ENCODE results near the gene VWA2. TPM values are rescaled to one million over a fixed set of nuclear protein-coding genes. Genes with fewer than 3 reads are reported as not detected.

VWA2 gene
- polyA plus RNA-seq, 3 donors, result 1.6 to 2.3 (median 2.3) TPM

DNA sequence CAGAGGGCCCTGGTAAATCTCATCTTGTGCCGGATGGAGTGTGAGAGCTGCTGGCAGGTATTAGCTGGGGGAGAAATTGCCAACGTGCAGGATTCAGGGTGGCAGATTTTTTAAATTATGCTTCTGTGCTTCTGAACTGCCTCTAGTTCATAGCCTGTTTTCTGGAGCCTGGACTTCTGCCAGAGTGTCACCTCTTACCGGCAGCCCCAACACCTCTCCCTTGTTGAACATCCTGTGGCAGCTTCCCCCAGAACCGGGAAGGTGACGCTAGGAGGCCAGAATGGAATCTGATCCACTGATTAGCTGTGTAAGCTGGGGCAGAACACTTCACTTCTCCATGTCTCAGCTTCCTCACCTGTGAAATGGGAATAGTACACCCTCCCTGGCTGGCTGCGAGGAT, 5.1 kb downstream of the VWA2 start:
- DNase-seq (ENCODE audit: extremely low read depth in 1 of 11, low read depth in 9 of 11, low spot score in 4 of 11), result no peak

DNA sequence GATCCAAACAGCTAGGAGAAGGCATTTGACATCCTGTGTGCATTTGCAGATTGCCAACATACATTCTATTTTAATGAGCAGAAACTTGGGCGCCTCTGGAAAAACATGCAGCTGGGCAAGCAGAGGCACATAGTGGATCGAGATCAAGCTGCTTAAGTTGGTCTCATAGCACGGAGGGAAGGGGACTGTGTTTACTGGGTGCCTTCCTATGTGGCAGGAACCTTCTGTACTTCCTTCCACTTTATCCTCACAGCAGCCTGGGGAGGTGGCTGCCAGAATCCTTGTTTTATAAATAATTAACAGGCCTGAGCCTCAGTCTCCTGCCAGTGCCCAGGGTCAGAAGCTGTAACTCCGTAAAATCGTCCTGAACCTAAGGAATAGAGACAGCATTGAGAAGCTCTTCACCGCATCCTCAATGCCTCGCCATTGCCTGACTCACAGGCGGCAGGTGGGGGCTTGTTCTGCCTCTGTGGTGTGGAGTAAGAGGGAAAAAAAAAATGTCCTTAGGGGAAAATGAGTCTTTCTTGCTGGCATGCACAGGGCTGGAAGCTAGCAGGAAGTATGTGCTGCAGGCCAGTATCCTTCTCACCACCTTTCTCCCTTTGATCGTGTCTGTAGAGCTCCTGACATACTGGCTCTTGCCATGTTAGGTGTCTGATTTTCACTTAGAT, 6.2 kb downstream of the VWA2 start:
- DNase-seq (ENCODE audit: extremely low read depth in 1 of 11, low read depth in 9 of 11, low spot score in 4 of 11), result no peak

DNA sequence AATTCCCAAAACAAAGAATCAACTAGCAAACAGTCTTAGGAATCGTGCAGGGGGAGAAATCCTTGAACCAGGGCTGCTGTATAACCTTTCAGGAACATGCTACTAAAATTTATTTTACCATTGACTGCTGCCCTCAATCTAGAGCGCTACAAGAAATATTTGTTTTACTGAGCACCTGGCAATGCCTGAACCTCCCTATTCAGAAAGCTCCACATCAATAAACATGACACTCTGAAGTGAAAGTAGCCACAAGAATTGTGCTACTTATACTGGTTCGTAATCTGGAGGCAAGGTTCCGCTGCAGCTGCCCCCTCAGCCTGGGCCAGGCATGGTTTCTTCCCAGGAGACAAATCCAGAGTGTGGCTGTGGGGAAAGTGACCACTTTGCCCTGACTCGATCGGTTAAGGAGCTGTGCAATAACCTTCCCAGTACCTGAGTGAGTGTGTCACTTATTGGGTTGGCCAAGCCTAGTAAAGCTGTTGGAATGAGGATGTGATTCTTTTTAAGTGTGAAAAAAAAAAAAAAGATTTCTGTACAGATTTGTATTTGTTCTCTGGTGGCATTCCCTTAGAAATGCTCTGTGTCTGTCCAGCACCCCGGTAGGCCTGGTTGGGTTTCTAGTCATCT, 7.7 kb downstream of the VWA2 start:
- no peak for DNase-seq (ENCODE audit: extremely low read depth in 1 of 11, low read depth in 9 of 11, low spot score in 4 of 11)

DNA sequence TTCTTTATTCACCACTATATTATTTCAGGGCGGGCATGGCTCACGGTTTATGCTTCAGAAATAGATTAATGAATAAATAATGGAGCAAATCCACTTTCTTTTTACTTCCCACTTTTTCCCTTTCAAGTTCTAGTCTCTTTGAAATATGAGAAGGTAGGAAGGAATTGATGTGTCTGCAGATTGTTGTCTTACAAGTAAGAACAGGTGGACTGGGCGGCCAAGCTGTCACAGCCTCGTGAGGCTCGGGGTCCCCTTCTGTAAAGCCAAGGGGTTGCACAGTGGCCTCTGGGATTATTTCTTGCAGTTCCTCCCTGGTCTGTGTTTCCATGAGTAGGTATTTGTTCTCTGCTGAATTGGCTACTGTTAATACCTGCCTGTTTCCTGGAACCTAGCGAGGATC, 11.2 kb downstream of the VWA2 start:
- DNase-seq (ENCODE audit: extremely low read depth in 1 of 11, low read depth in 9 of 11, low spot score in 4 of 11), result no peak

DNA sequence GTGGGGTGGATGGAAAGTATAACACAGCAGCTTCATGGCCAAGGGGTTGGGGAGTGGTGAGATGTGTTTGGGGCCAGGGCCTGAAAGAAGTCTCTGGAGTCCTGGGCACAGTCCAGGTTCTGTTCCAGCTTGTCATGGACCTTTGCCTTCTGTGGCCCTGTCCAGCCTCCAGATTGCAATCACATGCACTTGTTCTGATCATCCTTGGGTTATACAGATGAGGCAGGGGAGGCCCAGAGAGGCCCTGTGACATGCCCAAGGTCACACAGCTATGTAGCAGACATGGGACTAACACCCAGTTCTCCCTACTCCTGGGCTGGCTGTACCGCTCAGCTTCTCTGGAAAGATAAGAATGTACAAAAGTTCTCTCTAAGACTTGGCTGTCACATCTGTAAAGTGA, 11.7 kb downstream of the VWA2 start:
- DNase-seq (ENCODE audit: extremely low read depth in 1 of 11, low read depth in 9 of 11, low spot score in 4 of 11), result no peak

DNA sequence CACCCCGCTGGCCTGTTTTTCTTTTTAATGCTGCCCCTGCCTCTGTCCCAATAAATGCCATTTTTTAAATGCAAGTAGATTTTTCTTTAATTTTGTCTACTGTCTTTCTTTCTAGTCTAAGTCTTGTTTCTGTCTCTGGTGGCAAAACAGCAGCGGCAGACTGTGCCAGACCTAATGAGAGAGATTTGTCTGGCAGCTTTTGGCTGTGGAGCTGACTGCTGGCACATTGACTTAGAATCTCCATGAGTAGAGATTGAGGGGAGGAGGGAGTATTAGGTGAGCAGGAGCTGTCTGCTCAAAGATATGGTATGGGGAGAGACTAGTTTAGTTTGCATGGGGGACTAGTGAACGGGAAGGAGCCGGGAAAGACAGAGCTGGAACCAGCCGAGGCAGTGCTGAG, 13.0 kb downstream of the VWA2 start:
- no peak for DNase-seq (ENCODE audit: extremely low read depth in 1 of 11, low read depth in 9 of 11, low spot score in 4 of 11)

DNA sequence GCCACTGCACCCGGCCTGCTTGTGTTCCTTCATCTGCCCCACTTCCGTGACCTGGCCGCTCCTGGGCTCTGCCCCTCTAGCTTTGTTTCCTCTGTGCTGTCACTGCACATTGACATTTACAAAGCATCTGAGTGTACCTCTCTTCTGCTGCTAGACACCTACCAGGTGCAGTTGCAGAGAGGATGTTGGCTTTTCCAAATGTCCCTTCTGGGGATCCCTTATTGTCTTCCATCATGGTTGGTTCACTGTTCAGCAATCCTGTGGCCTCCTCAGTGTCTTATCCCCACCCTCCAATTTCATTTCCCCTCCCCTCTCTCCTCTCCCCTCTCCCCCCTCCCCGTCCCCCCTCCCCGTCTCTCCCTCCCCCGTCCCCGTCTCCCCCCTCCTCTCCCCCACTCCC, 13.8 kb downstream of the VWA2 start:
- DNase-seq (ENCODE audit: extremely low read depth in 1 of 11, low read depth in 9 of 11, low spot score in 4 of 11), result no peak

DNA sequence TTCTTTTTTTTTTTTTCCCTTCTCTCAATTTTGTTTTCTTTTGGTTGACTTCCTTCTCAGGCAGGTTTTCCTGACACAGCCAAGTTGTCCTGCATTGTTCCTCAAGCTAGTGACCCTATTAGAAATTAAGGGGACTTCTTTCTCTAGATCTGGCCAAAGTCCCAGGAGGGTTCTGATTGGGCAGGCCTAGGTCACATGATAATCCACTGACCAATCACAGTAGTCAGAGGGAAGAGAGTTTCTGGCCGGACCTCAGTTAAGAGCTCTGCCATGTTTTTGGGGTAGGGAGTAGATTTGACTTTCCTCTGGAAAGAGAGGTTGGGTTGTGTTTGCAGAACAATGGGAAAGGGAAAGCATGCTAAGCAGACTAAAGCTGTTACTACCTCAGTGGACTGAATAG, 16.2 kb downstream of the VWA2 start:
- no peak for DNase-seq (ENCODE audit: extremely low read depth in 1 of 11, low read depth in 9 of 11, low spot score in 4 of 11)

DNA sequence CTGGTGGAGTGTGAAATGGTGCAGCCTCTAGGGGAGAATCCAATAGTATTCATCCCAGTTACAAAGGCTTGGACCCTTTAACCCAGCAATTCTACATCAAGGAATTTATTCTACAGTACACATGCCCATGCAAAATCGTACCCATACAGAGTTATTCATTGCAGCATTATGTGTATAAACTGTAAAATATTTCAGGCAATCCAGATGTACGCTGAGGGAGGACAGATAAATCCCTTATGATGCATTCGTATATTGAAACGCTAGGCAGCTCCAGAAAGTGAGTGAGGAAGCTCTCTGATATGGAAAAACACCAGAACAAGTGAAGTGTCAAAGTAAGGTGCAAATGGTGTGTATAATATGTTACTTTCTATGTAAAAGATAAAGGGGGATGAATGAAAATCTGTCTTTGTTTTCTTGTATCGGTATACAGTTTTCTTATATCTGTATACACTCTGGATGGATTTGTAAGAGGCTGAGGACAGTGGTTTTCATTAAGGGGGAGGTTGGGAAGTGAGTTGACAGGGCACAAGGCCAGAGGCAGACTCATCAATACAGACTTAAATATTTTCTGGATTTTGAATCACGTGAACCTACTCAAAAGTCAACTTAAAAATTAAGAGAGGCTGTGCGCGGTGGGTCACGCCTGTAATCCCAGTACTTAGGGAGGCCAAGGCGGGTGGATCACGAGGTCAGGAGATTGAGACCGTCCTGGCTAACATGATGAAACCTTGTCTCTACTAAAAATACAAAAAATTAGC, 17.1 kb downstream of the VWA2 start:
- DNase-seq (ENCODE audit: extremely low read depth in 1 of 11, low read depth in 9 of 11, low spot score in 4 of 11), result no peak

DNA sequence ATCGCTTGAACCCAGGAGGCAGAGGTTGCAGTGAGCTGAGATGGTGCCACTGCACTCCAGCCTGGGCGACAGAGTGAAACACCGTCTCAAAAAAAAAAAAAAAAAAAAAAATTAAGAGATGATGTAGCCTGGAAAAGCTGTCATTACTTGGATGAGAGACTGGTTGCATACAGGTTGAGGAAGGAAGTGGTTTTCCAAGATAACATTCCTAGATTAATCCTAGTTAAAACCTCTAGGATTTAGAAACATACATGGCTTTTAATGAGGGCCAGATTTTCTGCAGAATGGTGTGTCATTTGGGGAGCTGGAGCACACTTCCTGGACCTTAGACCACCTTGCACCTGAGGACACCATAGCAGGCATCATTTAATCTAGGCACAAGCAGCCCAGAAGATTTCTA, 17.8 kb downstream of the VWA2 start:
- DNase-seq (ENCODE audit: extremely low read depth in 1 of 11, low read depth in 9 of 11, low spot score in 4 of 11), result no peak

DNA sequence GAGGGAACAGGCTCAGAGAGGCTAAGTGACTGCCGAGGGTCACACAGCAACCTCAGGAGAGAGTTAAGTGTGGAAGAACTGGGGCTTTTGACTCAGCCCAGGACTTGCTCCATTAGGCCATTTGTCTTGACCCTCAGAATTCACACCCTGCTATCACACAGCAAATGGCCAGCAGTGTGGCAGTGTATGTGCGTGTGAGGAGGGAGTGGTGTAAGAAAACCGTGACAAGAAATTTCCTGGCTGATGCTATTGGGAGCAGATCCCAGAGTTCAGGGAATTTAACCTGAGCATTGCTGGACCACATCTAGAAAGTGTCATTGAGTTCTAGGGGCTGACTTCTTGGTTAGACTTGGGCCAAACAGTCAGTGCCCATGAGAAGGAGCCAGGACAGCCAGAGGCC, 18.4 kb downstream of the VWA2 start:
- DNase-seq (ENCODE audit: extremely low read depth in 1 of 11, low read depth in 9 of 11, low spot score in 4 of 11), result no peak

DNA sequence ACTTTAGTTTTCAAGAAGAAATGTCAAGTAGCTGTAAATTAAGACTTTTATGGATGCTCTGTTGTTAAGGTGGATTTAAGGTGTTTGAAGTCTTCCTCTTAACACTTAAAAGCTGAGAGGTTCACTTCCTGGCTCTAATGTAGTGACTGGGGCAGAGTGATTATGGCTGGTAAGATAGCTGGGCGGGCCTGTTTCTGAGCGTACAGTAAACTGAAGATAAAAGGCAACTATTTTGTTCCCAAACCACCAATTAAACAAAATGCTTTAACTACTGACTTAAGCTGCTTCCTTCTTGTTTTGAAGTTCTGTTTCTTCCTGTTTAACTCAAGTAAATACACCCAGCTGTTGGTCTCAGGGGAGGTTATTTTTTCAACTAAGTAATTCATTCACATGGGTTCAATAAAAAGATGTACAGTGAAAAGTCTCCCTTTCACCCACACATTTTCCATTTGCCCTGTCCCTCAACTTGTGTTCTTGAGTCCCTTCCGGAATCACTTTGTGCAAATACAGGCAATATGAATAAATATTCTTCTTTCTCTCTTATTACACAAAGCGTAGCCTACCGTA, 19.3 kb downstream of the VWA2 start:
- DNase-seq (ENCODE audit: extremely low read depth in 1 of 11, low read depth in 9 of 11, low spot score in 4 of 11), result no peak

DNA sequence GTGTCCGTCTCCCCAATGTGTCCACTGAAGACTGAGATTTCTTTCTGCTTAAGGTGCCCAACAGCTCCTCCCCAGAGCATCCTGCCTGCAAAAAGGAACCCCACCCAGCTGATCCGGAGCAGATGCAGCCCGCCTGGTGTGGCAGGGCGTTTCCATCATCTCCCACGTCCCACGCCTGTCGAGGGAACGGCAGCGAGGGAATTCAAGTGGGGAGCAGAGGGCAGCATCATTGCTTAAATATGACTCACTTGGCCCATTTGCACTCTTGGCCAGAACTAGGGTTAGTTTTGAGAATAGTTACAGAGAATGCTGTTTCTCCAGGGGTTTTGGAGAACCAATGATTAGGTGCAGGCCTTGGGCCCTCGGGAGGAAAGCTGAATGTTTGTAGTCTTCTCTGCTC, 20.8 kb downstream of the VWA2 start:
- DNase-seq (ENCODE audit: extremely low read depth in 1 of 11, low read depth in 9 of 11, low spot score in 4 of 11), result no peak

DNA sequence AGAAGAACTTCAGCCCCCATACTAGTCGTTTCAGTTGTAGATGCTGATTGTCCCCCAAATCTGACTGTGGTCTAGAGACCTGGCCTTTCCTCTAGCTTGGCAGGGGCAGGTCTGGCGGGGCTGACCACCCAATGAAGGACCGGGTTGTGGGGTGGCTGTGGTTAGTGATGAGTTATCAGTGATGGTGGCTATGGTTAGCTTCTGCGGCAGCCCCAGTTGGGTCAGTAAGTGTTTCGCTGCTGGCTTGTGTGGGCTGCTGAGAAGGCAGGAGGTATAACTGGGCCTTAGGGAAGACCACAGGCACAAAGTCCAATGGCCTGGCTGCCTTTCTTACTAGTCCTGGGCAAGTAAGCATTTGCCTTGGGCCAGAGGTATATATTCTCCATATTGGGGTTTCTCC, 21.3 kb downstream of the VWA2 start:
- no peak for DNase-seq (ENCODE audit: extremely low read depth in 1 of 11, low read depth in 9 of 11, low spot score in 4 of 11)

DNA sequence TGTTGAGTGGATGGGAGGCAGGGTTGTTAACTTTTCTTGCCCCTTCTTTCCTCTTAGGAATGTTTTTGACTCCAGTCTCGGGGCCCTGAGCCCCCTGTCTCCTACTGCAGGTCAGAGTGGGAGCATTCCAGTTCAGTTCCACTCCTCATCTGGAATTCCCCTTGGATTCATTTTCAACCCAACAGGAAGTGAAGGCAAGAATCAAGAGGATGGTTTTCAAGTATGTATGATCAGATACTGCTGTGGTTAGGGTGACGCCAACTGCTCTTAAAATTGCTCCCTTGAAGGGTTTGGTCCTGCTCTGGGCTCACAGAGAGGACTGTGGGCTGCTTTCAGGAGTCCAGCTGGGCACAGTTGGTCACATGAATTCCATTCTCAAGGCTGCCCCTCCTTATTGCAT, 22.0 kb downstream of the VWA2 start:
- no peak for DNase-seq (ENCODE audit: extremely low read depth in 1 of 11, low read depth in 9 of 11, low spot score in 4 of 11)

DNA sequence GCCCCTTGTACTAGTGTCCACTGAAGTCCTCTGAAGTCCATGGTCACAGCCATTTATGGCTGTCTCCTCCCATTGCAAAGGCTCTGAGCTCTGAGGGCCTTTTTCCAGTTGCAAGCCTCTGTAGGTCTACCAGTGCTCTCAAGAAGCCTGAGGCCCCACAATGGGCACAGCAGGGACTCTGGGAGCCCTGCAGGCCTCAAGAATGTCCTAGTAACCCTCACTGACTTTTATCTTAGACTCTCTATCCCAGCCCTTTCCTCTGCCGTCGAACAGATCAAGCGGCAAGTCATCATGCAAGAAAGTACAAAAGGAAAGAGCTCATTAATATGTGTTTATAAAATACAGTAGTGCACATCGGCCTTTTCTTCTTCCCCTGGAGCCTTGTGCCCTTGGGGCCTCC, 23.4 kb downstream of the VWA2 start:
- no peak for DNase-seq (ENCODE audit: extremely low read depth in 1 of 11, low read depth in 9 of 11, low spot score in 4 of 11)

DNA sequence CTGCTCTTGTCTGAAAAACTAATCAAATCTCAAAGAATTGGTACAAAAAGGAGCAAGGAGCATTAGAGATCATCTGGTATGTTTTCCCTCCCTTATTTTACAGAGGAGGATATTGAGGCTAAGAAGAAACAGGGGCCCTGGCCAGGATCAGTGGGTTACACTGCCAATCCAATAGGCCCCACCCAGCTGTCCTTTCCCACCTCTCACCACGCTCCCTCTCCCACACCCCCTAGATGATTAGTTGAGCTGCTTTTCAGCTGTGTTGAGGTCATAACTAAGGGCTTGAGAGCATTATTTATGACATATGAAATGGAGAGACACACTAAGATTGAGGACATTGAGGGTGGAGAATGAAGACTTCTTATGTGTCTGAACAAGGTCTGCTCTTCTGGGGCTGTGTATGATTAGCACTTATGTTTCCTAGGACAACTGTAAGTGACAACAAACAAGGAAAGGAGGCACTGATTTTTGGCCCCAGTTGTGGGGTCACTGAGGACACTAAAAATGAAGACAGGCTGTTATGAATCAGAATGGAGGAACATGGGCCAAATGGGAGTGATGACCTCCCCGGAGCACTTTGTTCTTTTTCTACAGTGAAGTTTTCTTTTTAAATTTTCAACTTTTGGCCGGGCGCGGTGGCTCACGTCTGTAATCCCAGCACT, 26.5 kb downstream of the VWA2 start:
- no peak for DNase-seq (ENCODE audit: extremely low read depth in 1 of 11, low read depth in 9 of 11, low spot score in 4 of 11)

DNA sequence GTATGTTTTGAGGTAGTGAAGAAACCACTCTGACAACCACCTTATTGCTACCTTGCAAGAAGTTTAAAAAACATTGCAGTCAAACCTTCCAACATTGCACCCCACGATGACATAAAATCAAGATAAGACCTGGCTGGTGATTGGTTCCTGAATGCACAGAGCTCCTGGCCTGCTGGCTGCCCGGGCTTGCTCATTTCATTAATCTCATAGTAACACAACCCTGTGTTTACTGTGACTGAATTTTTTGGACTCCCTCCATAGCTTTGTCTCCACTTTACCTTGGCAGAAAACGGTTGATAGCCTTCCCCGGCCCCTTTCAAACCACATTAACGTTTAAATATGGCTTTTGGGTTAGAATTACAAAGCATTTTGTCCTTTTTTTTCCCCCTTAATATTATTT, 27.5 kb downstream of the VWA2 start:
- DNase-seq (ENCODE audit: extremely low read depth in 1 of 11, low read depth in 9 of 11, low spot score in 4 of 11), result no peak

DNA sequence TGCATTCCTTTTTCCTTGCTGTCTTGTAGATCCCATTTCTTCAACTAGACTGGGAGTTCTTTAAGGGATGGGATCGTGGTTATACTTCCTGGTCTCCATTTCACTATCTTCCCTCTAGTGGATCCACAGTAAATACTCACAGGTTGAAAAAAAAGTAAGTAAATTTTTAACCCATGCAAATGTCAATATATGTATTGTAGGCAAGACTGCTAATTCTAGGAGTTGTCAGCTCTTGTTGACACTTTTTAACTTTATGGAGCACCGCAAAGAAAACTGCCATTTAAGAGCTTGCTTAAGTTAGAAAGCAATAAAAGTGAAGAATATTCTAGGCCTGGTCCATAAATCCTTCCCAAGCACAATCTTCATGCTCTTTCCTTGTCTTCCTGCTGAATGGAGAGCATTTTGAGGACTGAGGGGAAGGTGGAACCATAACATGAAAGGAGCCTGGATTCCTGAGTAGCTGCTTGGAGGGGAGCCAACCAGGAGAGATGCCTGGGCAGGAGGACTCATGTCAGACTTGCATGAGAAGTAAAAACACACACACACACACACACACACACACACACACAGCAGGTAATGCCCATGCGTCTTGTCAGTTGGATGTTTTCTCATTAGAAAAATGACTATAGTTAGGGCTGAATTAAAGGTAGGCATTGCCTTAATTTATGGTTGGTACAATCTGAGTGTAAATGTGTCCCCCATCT, 32.2 kb downstream of the VWA2 start:
- no peak for DNase-seq (ENCODE audit: extremely low read depth in 1 of 11, low read depth in 9 of 11, low spot score in 4 of 11)

Data from renal cortex interstitium (tissue), 11 donors.